ENCODE data around the gene PPP3R1. TPM values are rescaled to one million over a fixed set of nuclear protein-coding genes. Genes with fewer than 3 reads are reported as not detected.

Gene PPP3R1
- polyA plus RNA-seq, 1 donor (not counting 4 experiments of a cell fraction or from before 2014, with no cell fraction given), result 21.6 TPM

DNA sequence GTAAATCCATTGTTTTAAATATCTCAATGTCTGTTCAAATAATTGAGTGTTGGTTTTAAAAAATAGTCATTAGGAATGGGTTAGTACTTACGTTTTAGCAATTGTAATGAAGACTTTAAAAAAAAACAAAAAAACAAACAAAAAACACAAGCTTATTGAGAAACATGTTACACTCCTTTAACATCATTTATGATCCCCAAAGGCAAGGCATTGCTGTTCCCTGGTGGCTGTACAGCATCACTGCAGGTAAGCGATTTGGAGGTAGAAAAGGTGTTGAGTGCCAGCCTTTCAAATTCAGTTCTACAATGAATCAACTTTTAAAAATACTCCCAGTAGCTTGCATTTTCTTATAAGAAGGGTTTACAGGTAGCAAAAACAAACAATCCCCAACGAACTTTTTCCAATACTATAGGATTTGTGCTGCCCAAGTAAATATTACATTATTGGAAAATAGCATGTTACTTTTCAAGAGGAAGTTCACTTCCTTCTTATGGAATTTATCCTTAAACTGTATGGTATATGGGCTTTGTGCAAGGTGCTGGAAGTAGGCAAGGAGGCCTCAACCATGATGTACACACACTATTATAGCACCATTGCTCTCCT lies 39.9 kb upstream of the PPP3R1 start:
- TF ChIP-seq CTCF (optimal IDR thresholded peaks at IDR 0.05 in 1 of 3, IDR thresholded peaks at IDR 0.05 in 1 of 3, conservative IDR thresholded peaks at IDR 0.05 in 1 of 3; ENCODE audit: extremely low read depth in 1 of 3, insufficient read depth in 2 of 3, low read length in 3 of 3), result peak; percentile 83 to 90 (median 90)
- TF ChIP-seq EZH2 (IDR thresholded peaks at IDR 0.05; ENCODE audit: low read length), result no peak
- no peak for DNase-seq (ENCODE audit: low read depth, low spot score)
- H2AFZ ChIP-seq (ENCODE audit: control insufficient read depth, low read length), result no peak overlapping the region

DNA sequence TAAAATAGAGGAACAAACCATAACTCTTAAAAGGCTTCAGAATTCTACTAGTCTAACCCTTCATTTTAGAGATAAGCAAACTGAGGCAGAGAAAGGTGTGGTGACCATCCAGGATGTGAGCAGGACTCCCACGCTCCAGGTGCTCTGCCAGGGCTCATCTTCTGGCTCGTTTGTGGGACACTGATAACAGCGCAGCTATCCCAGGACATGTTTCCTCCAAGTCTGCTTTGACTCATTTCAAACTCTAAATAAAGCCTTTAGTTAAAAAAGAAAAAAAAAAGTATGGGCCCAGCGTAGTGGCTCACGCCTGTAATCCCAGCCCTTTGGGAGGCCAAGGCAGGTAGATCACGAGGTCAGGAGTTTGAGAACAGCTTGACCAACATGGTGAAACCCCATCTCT lies 39.0 kb upstream of the PPP3R1 start:
- Histone ChIP-seq H3K4me2 (ENCODE audit: control insufficient read depth, extremely low read depth, insufficient read depth, low read depth, low read length) (no peak overlapping the region), H3K4me3 (ENCODE audit: control insufficient read depth in 2 of 3, extremely low read depth in 1 of 3, insufficient read depth in 2 of 3, low read depth in 1 of 3, low read length in 3 of 3) (no peak overlapping the region), H3K9ac (ENCODE audit: control insufficient read depth, extremely low read depth, insufficient read depth, low read length) (no peak overlapping the region), H3K9me3 (ENCODE audit: control insufficient read depth, low read depth, low read length) (no peaks in the 10 kb centered on the region), H3K79me2 (ENCODE audit: control insufficient read depth, insufficient read depth, low read length) (no peaks in the 10 kb centered on the region), H3K9me1 (ENCODE audit: control insufficient read depth, extremely low read depth, insufficient read depth, low read length) (no peaks in the 10 kb centered on the region), H3K4me1 (ENCODE audit: control insufficient read depth, extremely low read depth, insufficient read depth, low read length) (no peaks in the 10 kb centered on the region), H2AFZ (ENCODE audit: control insufficient read depth, low read length) (no peak overlapping the region), H4K20me1 (ENCODE audit: control insufficient read depth, extremely low read depth, insufficient read depth, low read length) (no peaks in the 10 kb centered on the region), H3K27me3 (ENCODE audit: control insufficient read depth, extremely low read depth, insufficient read depth, low read length) (no peaks in the 10 kb centered on the region), H3K36me3 (ENCODE audit: control insufficient read depth in 2 of 2, extremely low read depth in 1 of 2, insufficient read depth in 2 of 2, low read length in 2 of 2) (no peaks in the 10 kb centered on the region), H3K27ac (ENCODE audit: control insufficient read depth, insufficient read depth, low read length) (no peak overlapping the region)
- no peak for DNase-seq (ENCODE audit: low read depth, low spot score)
- dilution Hi-C loops (cut with MboI; ENCODE audit: extremely low pct_ligation_motif_present, low sequenced_read_pairs), result no loop called here
- TF ChIP-seq CTCF (optimal IDR thresholded peaks at IDR 0.05 in 1 of 3, IDR thresholded peaks at IDR 0.05 in 1 of 3, conservative IDR thresholded peaks at IDR 0.05 in 1 of 3; ENCODE audit: extremely low read depth in 1 of 3, insufficient read depth in 2 of 3, low read length in 3 of 3) (no peak), EZH2 (IDR thresholded peaks at IDR 0.05; ENCODE audit: low read length) (no peak)
- FAIRE-seq, result no peak

More for the DNA sequence above, 39.9 kb upstream of the PPP3R1 start:
- no peaks in the 10 kb centered on the region for H3K79me2 ChIP-seq (ENCODE audit: control insufficient read depth, insufficient read depth, low read length)
- peak; percentile 46 for FAIRE-seq
- no peaks in the 10 kb centered on the region for H3K36me3 ChIP-seq (ENCODE audit: control insufficient read depth in 2 of 2, extremely low read depth in 1 of 2, insufficient read depth in 2 of 2, low read length in 2 of 2)
- H3K4me2 ChIP-seq (ENCODE audit: control insufficient read depth, extremely low read depth, insufficient read depth, low read depth, low read length), result no peak overlapping the region
- H3K27ac ChIP-seq (ENCODE audit: control insufficient read depth, insufficient read depth, low read length), result no peak overlapping the region
- no peak overlapping the region for H3K4me3 ChIP-seq (ENCODE audit: control insufficient read depth in 2 of 3, extremely low read depth in 1 of 3, insufficient read depth in 2 of 3, low read depth in 1 of 3, low read length in 3 of 3)
- H3K9me3 ChIP-seq (ENCODE audit: control insufficient read depth, low read depth, low read length), result no peaks in the 10 kb centered on the region
- no peaks in the 10 kb centered on the region for H3K9me1 ChIP-seq (ENCODE audit: control insufficient read depth, extremely low read depth, insufficient read depth, low read length)
- H3K27me3 ChIP-seq (ENCODE audit: control insufficient read depth, extremely low read depth, insufficient read depth, low read length), result no peaks in the 10 kb centered on the region
- no peaks in the 10 kb centered on the region for H4K20me1 ChIP-seq (ENCODE audit: control insufficient read depth, extremely low read depth, insufficient read depth, low read length)
- H3K4me1 ChIP-seq (ENCODE audit: control insufficient read depth, extremely low read depth, insufficient read depth, low read length), result no peaks in the 10 kb centered on the region
- dilution Hi-C loops (cut with MboI; ENCODE audit: extremely low pct_ligation_motif_present, low sequenced_read_pairs), result no loop called here
- no peak overlapping the region for H3K9ac ChIP-seq (ENCODE audit: control insufficient read depth, extremely low read depth, insufficient read depth, low read length)

Measured in keratinocyte (primary cell).